ENCODE data around the gene JUND. TPM values are rescaled to one million over a fixed set of nuclear protein-coding genes. Genes with fewer than 3 reads are reported as not detected.
"Not testable (repeated sequence)": the region's sequence is repeated elsewhere in the genome, so short reads cannot be mapped to it uniquely, and the experiment has no call there.

The JUND gene
- total RNA-seq, 2 donors from 2014 or later = 112 to 148 TPM

DNA sequence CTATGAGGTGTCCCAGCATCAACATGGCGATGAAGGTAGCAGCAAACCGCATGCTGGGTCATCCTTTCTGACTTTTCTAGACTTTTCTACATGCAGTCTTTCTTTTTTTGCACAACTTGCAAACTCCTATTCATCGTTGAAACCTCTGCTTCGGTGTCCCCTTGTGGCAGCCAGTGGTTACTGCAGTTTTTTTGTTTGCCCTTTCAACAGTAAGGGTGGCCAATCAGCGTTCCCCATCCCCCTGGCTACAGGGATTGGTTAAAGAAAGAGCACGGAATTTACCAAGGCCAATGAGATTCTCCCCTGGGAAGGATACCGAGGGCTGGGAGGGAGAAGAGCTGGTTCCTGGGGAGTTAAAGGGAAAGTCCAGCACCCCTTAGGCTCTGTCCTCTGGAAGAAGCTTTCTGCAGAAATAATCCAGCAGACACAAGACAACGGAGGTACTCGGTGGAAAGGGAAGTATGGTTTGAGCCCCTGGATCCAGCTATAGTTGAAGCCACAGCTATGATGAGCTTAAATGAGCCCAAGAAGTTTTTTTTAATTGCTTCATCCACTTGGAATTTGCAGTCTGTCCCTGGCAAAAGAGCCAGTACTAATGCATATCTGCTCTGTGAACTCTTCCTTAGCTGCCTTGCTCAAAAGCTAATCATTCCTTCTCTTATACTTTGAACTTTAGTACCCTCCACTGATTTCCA lies 47.1 kb upstream of the JUND start:
- Mint-ChIP-seq H3K27ac (peak overlapping the region; percentile 95), H3K9me3 (no peaks in the 10 kb centered on the region), H3K4me1 (peaks cover 14% of the 10 kb centered on the region), H3K36me3 (ENCODE audit: low read depth) (no peaks in the 10 kb centered on the region), H3K27me3 (ENCODE audit: insufficient read depth) (no peaks in the 10 kb centered on the region), H3K4me3 (peak overlapping the region; percentile 56)
- 1 to 4% methylated on average over 9 of the region's 9 CpGs for WGBS, 2 experiments (ENCODE audit: insufficient coverage in 1 of 2, insufficient read length in 1 of 2)
- peak overlapping the region; percentile 58 for H3K27ac ChIP-seq (ENCODE audit: low read depth, low read length)
- H3K4me3 ChIP-seq (ENCODE audit: low read length) = peak overlapping the region; percentile 86
- peak; percentile 97 for DNase-seq
- no peaks in the 10 kb centered on the region for H3K4me1 ChIP-seq (ENCODE audit: control insufficient read depth, insufficient read depth, low read length)
- no peaks in the 10 kb centered on the region for H3K36me3 ChIP-seq (ENCODE audit: control insufficient read depth, insufficient read depth, low read length)
- peak overlapping the region; percentile 38 for H3K9ac ChIP-seq (ENCODE audit: extremely low read depth, low read length, poor library complexity, severe bottlenecking)
- no peaks in the 10 kb centered on the region for H3K27me3 ChIP-seq (ENCODE audit: control insufficient read depth, insufficient read depth, low read length, poor library complexity, severe bottlenecking)
- TF ChIP-seq, protein P1, sequence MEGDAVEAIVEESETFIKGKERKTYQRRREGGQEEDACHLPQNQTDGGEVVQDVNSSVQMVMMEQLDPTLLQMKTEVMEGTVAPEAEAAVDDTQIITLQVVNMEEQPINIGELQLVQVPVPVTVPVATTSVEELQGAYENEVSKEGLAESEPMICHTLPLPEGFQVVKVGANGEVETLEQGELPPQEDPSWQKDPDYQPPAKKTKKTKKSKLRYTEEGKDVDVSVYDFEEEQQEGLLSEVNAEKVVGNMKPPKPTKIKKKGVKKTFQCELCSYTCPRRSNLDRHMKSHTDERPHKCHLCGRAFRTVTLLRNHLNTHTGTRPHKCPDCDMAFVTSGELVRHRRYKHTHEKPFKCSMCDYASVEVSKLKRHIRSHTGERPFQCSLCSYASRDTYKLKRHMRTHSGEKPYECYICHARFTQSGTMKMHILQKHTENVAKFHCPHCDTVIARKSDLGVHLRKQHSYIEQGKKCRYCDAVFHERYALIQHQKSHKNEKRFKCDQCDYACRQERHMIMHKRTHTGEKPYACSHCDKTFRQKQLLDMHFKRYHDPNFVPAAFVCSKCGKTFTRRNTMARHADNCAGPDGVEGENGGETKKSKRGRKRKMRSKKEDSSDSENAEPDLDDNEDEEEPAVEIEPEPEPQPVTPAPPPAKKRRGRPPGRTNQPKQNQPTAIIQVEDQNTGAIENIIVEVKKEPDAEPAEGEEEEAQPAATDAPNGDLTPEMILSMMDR (conservative IDR thresholded peaks at IDR 0.05) = peak; percentile 85
- H3K9me3 ChIP-seq (ENCODE audit: control insufficient read depth, low read length) = no peaks in the 10 kb centered on the region

DNA sequence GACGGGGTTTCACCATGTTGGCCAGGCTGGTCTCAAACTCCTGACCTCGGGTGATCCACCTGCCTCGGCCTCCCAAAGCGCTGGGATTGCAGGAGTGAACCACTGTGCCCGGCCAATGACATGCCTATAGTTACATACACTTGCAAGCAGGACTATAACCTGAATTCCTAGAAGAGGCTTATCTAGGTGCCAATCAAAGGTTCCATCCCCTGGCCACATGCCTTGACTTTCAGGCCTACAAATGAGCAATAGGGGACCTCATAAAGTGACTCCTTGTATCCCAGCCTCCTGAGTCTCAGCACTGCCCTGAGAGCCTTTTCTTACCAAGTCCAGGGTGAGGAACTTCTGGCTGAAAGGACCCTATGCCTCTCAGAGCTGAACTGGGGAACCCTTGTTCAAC lies 45.4 kb upstream of the JUND start:
- TF ChIP-seq, protein P1 (conservative IDR thresholded peaks at IDR 0.05) = no peak
- Mint-ChIP-seq H3K27ac (no peak overlapping the region), H3K9me3 (no peaks in the 10 kb centered on the region), H3K27me3 (ENCODE audit: insufficient read depth) (no peaks in the 10 kb centered on the region), H3K36me3 (ENCODE audit: low read depth) (peaks cover under 1% of the 10 kb centered on the region), H3K4me1 (peaks cover 20% of the 10 kb centered on the region), H3K4me3 (no peak overlapping the region)
- H3K36me3 ChIP-seq (ENCODE audit: control insufficient read depth, insufficient read depth, low read length) = no peaks in the 10 kb centered on the region
- no peaks in the 10 kb centered on the region for H3K9me3 ChIP-seq (ENCODE audit: control insufficient read depth, low read length)
- DNase-seq = no peak
- H3K27me3 ChIP-seq (ENCODE audit: control insufficient read depth, insufficient read depth, low read length, poor library complexity, severe bottlenecking) = no peaks in the 10 kb centered on the region
- no peak overlapping the region for H3K9ac ChIP-seq (ENCODE audit: extremely low read depth, low read length, poor library complexity, severe bottlenecking)
- H3K4me3 ChIP-seq (ENCODE audit: low read length) = no peak overlapping the region
- peaks cover 3% of the 10 kb centered on the region for H3K4me1 ChIP-seq (ENCODE audit: control insufficient read depth, insufficient read depth, low read length)
- 86 to 95% methylated on average over 4 to 5 of the region's 5 CpGs for WGBS, 2 experiments (ENCODE audit: insufficient coverage in 1 of 2, insufficient read length in 1 of 2)
- no peak overlapping the region for H3K27ac ChIP-seq (ENCODE audit: low read depth, low read length)

DNA sequence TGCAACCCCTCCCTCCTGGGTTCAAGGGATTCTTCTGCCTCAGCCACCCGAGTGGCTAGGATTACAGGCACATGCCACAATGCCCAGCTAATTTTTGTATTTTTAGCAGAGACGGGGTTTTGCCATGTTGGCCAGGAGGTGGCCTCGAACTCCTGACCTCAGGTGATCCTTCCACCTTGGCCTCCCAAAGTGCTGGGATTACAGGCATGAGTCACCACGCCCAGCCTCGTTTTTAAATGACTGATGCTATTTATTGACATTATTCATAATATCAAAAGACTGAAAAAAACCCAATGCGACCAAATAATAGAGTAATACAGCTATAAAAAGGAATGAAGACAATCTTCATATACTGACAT lies 42.9 kb upstream of the JUND start:
- not testable (repeated sequence) for H3K4me3 Mint-ChIP-seq; H3K4me1 ChIP-seq (ENCODE audit: control insufficient read depth, insufficient read depth, low read length); H3K27ac Mint-ChIP-seq; H3K27ac ChIP-seq (ENCODE audit: low read depth, low read length); DNase-seq; H3K9ac ChIP-seq (ENCODE audit: extremely low read depth, low read length, poor library complexity, severe bottlenecking); H3K9me3 Mint-ChIP-seq; H3K4me3 ChIP-seq (ENCODE audit: low read length); H3K9me3 ChIP-seq (ENCODE audit: control insufficient read depth, low read length); H3K27me3 ChIP-seq (ENCODE audit: control insufficient read depth, insufficient read depth, low read length, poor library complexity, severe bottlenecking); H3K27me3 Mint-ChIP-seq (ENCODE audit: insufficient read depth)
- H3K36me3 Mint-ChIP-seq (ENCODE audit: low read depth) = peaks cover 19% of the 10 kb centered on the region
- H3K36me3 ChIP-seq (ENCODE audit: control insufficient read depth, insufficient read depth, low read length) = peaks cover 12% of the 10 kb centered on the region
- 87 to 93% methylated on average over 3 of the region's 6 CpGs for WGBS, 2 experiments (ENCODE audit: insufficient coverage in 1 of 2, insufficient read length in 1 of 2)
- peaks cover 22% of the 10 kb centered on the region for H3K4me1 Mint-ChIP-seq

Measured in endodermal cell (in vitro differentiated cells).